Loucy (cell line): ENCODE results near the gene C1orf94.

Source experiments
- H2AFZ ChIP-seq: fragments of 200-600 bp; sonication (generic); 2 replicates; pipeline ENCODE4 v1.6.0; 2016; ENCODE audit warnings: antibody characterized with exemption, mild to moderate bottlenecking, low read length, moderate library complexity
- H3F3A ChIP-seq: fragments of 200-600 bp; 2 replicates; pipeline ENCODE4 v1.6.0; 2016; ENCODE audit warnings: antibody characterized with exemption, low read depth, mild to moderate bottlenecking
- H3K27me3 ChIP-seq: fragments of 200-600 bp; sonication (generic); 2 replicates; pipeline ENCODE4 v1.6.1; 2014; ENCODE audit warnings: low read length, mild to moderate bottlenecking; ENCODE audit not compliant: insufficient read depth, poor library complexity, severe bottlenecking
- H3K36me3 ChIP-seq: fragments of 200-600 bp; sonication (generic); 2 replicates; pipeline ENCODE4 v1.6.1; 2016; ENCODE audit warnings: low read length; ENCODE audit not compliant: insufficient read depth
- H3K4me1 ChIP-seq: fragments of 200-600 bp; sonication (generic); 2 replicates; pipeline ENCODE4 v1.5.1; 2014; ENCODE audit warnings: low read length, mild to moderate bottlenecking; ENCODE audit not compliant: insufficient read depth, poor library complexity, severe bottlenecking
- H3K4me2 ChIP-seq: fragments of 200-600 bp; sonication (generic); 2 replicates; pipeline ENCODE4 v1.6.0; 2014; ENCODE audit warnings: antibody characterized with exemption, low read length, low read depth, mild to moderate bottlenecking; ENCODE audit not compliant: poor library complexity, severe bottlenecking
- H3K4me3 ChIP-seq: fragments of 200-600 bp; sonication (generic); 2 replicates; pipeline ENCODE4 v1.5.1; 2014; ENCODE audit warnings: low read length, mild to moderate bottlenecking, mixed read lengths; ENCODE audit not compliant: poor library complexity, severe bottlenecking
- H3K79me2 ChIP-seq: fragments of 200-600 bp; sonication (generic); 2 replicates; pipeline ENCODE4 v1.6.1; 2014; ENCODE audit warnings: low read length; ENCODE audit not compliant: insufficient read depth
- H3K9ac ChIP-seq: fragments of 200-600 bp; sonication (generic); 2 replicates; pipeline ENCODE4 v1.6.0; 2014; ENCODE audit warnings: mild to moderate bottlenecking, low read depth, low read length, moderate library complexity; ENCODE audit not compliant: poor library complexity, severe bottlenecking
- H3K9me2 ChIP-seq: fragments of 200-600 bp; sonication (generic); replicated peaks from 2 replicates; pipeline ENCODE4 v1.6.1; 2016; ENCODE audit warnings: low read depth, low read length, mixed read lengths
- H3K9me3 ChIP-seq: fragments of 200-600 bp; sonication (generic); 2 replicates; pipeline ENCODE4 v1.6.1; 2014; ENCODE audit warnings: mild to moderate bottlenecking, antibody characterized with exemption, low read length, low read depth; ENCODE audit not compliant: insufficient read depth
- H4K20me1 ChIP-seq: fragments of 200-600 bp; sonication (generic); 2 replicates; pipeline ENCODE4 v1.6.0; 2014; ENCODE audit warnings: antibody characterized with exemption, low read length, mild to moderate bottlenecking; ENCODE audit not compliant: insufficient read depth, poor library complexity, severe bottlenecking
- CTCF ChIP-seq: fragments of 200-600 bp; sonication (generic); conservative IDR thresholded peaks from 2 replicates; pipeline ENCODE4 v1.5.1; 2014; ENCODE audit warnings: mild to moderate bottlenecking, antibody characterized with exemption, low read length
- EZH2phosphoT487 ChIP-seq: fragments of 200-600 bp; IDR thresholded peaks from 2 replicates; pipeline ENCODE4 v1.6.1; 2018; ENCODE audit warnings: antibody characterized with exemption, mild to moderate bottlenecking, moderate library complexity, borderline replicate concordance

The C1orf94 gene

GRCh38 chr1:34156739-34157138, 20.0 kb upstream of the C1orf94 start:
- TF ChIP-seq EZH2phosphoT487 (no peak), CTCF (no peak)
- Histone ChIP-seq H3K9ac (no peak overlapping the region), H4K20me1 (no peaks in the 10 kb centered on the region), H3K4me1 (no peaks in the 10 kb centered on the region), H3K4me2 (no peak overlapping the region), H3K27me3 (no peaks in the 10 kb centered on the region), H2AFZ (no peak overlapping the region), H3F3A (no peaks in the 10 kb centered on the region), H3K4me3 (no peak overlapping the region), H3K9me3 (no peaks in the 10 kb centered on the region; the same call in 1 of the 2 replicates), H3K79me2 (no peaks in the 10 kb centered on the region), H3K36me3 (no peaks in the 10 kb centered on the region), H3K9me2 (no peaks in the 10 kb centered on the region)

GRCh38 chr1:34162852-34163766, 13.6 kb upstream of the C1orf94 start:
- no peaks in the 10 kb centered on the region for H3K9me3 ChIP-seq
- H3K27me3 ChIP-seq, result no peaks in the 10 kb centered on the region
- H3F3A ChIP-seq, result no peaks in the 10 kb centered on the region
- H2AFZ ChIP-seq, result no peak overlapping the region
- H3K4me1 ChIP-seq, result no peaks in the 10 kb centered on the region
- no peak overlapping the region for H3K9ac ChIP-seq
- H3K9me2 ChIP-seq, result no peaks in the 10 kb centered on the region
- no peak overlapping the region for H3K4me3 ChIP-seq
- H3K36me3 ChIP-seq, result no peaks in the 10 kb centered on the region
- TF ChIP-seq CTCF, result no peak
- TF ChIP-seq EZH2phosphoT487, result no peak
- no peaks in the 10 kb centered on the region for H3K79me2 ChIP-seq
- no peak overlapping the region for H3K4me2 ChIP-seq
- no peaks in the 10 kb centered on the region for H4K20me1 ChIP-seq

DNA sequence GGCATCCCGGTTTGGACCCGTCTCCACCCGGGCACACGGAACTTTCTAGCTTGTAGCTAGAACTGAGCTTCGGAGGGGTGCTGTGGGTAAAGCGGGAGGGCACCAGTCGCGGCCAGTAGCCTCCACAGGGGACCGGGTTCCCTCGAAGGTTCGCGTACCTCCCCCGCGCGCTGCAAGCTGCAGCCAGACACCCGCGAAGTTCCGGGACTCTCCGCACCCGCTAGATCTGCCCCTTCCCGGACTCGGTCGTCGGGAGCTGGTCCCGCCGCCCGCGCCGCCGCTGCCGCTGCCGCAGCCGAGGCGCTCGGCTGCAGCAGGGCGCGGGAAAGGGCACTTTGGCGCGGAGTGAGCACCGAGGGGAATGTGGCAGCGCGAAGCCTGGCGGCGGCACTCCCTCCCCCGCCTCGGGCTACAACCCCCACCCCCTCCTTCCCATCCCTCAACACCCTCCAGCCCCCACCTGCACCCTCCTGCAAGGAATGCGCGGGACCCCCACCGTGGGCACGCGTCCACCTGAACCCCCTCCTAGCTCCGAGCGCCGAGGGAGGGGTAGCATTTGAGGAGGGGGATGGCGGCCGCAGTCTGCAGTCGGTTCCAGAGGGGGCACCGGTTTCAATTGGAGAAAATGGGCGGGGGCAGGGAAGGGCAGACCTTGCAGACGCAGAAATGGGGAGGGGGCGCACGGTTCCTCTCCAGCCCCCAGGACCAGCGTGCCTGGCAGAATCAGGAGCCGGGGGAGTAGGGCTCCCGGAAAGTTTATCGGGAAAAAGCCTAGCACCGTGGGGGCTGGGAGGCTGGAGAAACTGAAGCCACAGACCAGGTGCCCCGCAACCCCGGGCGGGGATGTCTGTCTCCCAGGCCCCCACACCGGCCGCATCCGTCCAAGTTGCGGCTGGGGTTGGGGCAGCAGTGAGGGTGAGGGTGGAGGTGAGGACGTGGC, 12.6 kb upstream of the C1orf94 start:
- no peak overlapping the region for H3K4me3 ChIP-seq
- H3K4me2 ChIP-seq, result no peak overlapping the region
- no peaks in the 10 kb centered on the region for H3K27me3 ChIP-seq

More for the DNA sequence above, 12.6 kb upstream of the C1orf94 start:
- Histone ChIP-seq H3K9ac (no peak overlapping the region), H4K20me1 (no peaks in the 10 kb centered on the region), H3K4me1 (no peaks in the 10 kb centered on the region), H3K9me3 (no peaks in the 10 kb centered on the region), H3K9me2 (no peaks in the 10 kb centered on the region), H3F3A (no peaks in the 10 kb centered on the region), H2AFZ (no peak overlapping the region), H3K36me3 (no peaks in the 10 kb centered on the region), H3K79me2 (no peaks in the 10 kb centered on the region)
- TF ChIP-seq CTCF (no peak), EZH2phosphoT487 (no peak)
